Measurements from ENCODE around the gene ZNF530.
A peak's percentile ranks its signal among the peaks of the same experiment; 100 is the strongest.

The ZNF530 gene

DNA sequence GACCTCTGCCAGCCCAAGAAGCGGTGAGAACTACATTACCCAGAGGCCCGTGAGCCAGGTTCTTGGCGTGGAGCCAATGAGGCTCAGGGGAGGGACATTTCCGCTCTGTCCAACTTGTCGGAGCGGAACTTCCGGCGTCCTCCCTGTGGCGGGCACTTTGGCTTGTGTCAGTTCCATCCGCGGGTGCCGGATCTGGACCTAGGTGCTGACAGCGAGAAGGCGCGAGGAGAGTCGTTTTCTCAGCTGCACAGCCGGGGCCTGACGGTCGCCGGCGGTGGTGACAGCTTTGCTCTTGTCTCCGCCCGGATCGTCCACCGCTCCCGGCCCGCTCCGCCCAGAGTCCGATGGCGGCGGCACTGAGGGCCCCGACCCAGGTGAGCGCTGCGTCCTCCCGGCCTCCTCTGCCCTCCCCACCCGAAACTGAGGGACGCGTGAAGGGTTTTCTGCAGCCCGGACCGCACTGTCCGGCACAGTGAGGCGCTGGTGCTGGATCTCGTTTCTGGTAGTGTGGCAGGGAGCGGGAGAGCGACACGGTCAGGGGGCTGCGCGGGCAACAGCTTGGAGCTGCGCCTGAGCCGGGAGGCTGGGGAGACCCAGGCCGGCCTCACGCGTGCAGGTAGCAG lies at the start of gene ZNF530:
Gene ZNF530, plus strand, starts transcription at position 125 of the 623 bp plus-strand sequence. CDS start 4,461 bp downstream, outside the sequence.
- peak; percentile 92 for DNase-seq

DNA sequence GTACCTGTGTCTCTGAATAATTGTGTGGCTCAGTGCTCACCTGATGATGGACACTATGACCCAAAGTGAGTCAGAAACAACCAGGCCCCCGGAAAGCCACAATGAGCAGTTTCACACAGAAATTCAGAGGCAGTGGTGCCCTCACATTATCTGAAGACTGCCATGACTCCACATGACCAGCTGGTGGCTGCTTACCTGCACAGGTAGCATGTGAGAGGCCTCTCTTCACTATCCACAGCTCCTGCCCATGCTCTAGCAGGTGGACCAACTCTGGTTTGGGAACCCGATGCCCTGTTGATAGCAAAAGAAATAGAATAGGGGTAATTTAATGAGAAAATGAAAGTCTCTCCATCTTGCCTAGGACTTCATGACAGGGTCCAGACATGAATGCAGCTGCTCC lies 47.3 kb upstream of the ZNF530 start:
- no peak for DNase-seq

DNA sequence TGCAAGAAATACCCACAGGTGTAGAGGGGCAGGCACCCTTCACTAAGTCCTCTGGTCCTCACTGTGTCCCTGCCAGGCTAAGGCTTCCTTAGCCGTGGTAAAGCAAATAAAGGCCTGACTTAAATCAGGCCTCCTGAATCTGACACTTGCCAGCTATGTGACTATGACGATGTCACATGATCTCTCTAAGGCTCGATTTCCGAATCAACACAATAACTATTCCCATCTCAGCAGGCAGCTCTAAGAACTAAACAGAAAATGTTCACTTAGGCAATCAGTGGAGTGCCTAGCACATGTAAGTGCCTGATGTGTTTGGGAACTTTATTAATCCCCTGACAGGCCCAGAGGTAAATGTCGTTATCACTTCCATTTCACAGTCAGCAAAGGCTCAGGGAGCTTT lies 42.0 kb upstream of the ZNF530 start:
- DNase-seq = no peak

DNA sequence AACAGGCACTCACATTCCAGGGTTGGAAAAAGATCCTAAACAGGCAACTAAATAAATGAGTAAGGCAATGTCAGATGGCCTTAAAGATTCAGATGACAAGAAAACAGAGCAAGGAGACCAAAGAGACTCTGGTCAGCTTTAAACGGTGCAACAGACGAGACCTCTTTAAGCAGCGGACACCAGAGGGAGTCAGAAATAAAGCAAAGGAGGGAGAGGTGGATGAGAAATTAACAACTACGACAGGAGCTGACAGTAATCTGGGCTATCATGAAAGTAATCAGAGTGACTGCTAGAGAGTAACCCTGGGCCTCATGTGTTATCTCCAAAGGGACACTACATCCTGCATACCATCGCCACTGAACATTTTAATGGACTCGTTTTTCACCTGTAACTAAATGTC lies 41.2 kb upstream of the ZNF530 start:
- DNase-seq = no peak

DNA sequence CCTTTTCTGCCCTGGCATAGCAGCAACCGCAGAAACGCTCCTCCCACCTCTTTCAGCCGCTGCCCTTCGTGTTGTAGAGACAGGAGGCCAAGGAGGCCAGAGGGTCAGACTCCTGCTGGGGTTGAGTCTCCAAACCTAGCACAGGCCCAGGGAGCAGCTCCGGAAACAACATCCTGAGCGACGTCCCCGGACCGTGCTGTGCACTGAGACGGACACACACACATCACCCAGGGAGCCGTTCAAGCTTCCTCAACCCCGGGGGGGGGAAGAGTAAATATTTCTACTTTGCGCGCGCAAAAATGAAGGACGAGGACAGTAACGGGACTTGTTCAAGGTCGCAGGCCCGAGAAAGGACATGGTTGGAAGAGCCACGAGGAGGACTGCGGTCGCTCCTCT lies 40.7 kb upstream of the ZNF530 start:
- peak; percentile 37 for DNase-seq

DNA sequence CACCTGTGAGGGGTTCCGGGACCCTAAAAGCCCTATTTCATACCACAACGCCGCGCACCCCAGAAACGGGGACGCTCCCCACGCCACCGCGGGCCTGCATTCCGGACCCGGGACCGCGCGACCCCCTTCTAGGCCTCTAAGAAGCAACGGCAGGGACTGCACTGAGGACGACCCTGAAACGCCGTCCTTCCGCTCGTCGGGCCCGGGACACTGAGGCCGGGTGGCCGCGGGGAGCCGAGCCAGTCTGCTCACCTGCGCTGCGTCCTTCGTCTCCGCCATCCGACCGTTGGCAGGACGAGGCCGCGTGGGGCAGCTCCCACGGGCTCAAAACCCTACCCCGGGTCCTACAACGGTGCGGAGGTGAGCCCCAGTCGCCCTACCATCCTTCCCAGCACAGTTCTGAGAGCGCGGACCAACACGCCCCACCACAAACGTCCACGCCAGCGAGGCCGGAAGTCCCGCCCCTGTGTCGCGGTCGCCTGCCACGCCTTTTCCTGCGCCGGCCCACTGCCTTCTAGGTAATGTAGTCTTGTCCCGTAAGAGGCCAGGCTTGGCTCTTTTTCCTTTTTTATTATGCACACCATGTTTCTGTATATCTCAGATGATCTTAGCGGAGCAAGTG lies 40.2 kb upstream of the ZNF530 start, which contains the start of gene ZNF550:
Gene ZNF550, minus strand, starts transcription at position 460 of the 622 bp plus-strand sequence. Its CDS starts 181 bp downstream, at position 279.
- peak; percentile 85 for DNase-seq

DNA sequence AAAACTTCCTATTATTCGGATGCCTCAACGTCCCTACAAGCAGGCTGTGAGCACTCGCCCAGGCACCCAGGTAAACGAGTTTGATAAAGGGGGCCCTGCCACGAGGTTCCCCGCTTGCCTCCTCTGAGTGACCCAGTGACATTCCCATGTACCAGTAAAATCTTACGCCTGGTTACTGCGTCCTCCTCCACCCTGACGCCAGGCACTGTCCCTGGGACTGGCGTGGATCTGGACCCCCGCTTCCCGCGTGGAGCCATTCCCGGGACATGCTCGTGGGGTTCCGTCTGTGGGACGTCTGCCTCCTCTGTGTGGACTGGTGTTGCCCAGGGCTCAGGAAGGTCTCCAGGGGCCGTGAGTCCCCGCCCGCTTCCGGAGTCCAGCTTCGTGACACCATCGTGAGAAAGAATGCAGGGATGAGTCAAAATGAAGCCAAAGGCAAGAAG lies 39.6 kb upstream of the ZNF530 start:
- no peak for DNase-seq

DNA sequence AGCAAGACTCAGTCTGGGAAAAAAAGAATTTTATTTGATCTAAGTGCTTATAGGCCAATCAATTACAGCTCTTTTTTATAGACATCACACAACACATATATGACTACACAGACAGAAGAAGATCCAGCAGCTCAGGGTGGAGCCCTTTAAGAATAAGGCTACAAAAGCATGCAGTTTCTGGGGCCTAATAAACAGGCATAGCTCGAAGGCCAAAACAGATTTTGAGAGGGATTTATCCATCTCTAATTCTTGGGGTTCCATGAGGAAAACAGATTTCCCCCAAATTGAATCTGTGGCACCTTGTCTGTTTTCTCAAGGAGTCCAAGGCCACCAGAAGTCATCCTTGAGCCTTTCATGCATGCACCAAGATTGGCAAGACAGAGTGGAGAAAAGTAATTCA lies 36.1 kb upstream of the ZNF530 start:
- no peak for DNase-seq

DNA sequence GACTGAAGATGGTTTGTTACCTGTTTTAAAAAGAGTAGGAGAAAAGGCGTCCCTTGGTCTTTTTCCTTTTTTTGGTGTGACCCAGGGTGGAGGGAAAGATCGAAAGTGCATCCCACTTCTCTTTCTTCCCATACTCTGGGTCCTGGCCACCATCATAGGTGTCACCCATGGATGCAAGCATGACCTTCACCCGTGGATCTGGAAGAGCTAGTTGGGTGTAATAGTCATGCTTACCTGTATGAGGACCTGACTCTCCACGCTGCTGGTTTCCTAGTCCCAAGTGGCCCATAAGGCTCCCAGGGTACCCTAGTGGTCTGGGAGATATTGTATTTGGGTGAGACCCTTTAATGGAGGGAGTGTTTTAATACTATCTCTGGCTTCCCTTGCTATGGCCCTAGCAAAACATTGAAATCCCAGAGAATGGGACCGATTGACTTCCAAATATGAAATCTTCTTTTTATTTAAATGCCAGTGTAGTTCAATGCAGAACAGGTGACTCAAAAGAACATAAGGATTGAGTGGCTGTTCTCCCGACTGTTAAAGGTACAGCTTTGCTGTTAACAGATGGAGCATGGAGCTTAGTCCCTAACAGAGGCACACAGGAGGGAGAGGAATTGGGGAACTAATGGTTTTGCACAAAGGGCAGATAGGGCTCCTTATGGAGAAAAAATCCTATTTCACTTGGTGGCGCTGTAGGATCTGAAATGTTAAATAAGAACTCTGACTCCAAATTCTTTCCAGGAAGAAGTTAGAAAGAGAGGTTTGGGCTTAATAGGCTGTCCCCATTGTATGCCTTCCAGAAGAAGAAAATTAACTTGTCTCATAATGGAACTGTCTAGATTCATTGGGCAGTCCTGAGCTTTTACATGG lies 33.1 kb upstream of the ZNF530 start:
- DNase-seq = peak; percentile 2

DNA sequence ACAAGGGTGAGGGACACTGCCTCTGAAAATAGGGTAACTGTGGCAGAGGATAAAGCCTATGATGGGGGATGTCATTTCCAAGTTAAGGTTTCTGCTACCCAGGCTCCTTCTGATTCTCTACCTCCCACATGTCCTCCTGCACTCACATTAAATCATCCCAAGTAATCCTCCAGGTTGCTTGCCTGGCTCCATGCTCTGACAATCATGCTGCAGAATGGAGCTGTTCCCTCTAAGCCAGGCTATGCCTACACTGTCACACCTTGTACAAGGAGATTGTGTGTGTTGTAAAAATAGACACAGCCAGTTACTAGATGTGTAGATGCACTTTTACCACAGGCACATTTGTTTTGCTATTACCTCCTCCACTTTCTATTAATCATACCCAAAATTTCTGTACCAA lies 29.0 kb upstream of the ZNF530 start:
- DNase-seq = no peak

DNA sequence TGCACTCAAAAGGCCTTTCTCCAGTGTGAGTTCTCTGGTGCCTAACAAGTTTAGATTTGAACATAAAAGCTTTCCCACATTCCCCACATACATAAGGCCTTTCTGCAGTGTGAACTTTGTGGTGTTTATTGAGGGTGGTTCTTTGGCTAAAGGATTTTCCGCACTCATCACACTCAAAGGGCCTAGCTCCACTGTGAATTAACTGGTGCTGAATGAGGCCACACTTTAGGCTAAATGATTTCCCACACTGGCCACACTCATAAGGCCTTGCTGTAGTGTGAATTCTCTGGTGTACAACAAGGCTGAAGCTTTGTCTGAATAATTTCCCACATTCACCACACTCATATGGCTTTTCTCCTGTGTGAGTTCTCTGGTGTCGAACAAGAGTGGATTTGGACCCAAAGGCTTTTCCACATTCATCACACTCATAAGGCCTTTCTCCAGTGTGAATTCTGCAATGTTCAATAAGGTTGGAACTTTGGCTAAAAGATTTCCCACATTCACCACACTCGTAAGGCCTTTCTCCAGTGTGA lies 27.2 kb upstream of the ZNF530 start:
- no peak for DNase-seq

DNA sequence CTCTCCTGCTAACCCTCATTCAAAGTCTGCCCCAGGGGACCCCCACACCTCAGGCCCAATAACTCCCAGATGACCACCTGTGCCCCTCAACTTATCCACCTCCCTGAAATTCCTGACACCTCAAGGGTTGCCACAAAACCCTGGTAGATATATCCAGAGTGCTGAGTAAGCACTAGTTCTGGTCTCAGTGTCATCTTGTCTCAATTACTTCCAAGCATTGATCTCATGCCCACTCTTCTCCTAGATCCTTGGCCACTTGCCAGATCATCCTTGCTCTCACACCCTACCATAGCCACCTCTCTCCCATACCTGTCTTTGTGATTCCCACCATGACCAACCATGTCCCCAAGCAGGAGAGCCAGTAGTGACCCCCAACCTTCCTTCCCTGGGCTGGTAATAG lies 23.0 kb upstream of the ZNF530 start:
- no peak for DNase-seq

DNA sequence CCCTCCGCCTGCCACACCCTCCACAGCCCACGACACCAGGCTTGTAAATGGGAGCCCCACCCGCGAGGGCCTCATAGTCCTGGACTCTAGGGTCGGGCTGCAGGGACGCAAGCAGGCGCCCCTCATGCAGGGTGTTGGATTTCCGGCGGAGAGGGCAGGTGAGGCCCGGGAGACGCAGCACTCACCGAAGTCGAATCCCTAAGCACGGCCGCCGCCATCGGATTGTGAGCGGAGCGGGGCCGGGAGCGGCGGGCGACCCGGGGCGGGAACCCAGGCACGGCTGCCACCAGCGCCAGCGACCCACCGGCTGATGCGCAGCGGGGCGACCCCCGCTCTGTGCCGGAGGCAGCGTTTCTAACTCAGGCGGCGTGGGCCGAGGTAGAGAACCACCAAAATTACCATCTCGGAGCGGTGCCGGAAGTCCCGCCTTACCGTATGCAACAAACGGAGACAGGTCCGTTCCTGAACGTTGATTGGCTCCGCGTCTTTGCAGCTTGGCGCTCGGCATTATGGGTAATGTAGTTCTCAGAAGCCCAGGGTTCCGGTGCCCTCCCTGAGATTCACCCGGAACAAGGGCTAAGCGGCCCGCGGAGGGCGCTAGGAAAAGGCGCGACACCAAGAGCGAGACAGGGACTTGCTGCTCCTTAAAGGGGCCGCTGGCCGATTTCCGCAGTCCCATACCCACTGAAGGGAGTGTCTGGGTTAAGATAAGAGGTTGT lies 21.0 kb upstream of the ZNF530 start, which contains the start of gene ZNF416:
Gene ZNF416, minus strand, starts transcription at position 425 of the 719 bp plus-strand sequence. Its CDS starts 207 bp downstream, at position 218.
- DNase-seq = peak; percentile 98

DNA sequence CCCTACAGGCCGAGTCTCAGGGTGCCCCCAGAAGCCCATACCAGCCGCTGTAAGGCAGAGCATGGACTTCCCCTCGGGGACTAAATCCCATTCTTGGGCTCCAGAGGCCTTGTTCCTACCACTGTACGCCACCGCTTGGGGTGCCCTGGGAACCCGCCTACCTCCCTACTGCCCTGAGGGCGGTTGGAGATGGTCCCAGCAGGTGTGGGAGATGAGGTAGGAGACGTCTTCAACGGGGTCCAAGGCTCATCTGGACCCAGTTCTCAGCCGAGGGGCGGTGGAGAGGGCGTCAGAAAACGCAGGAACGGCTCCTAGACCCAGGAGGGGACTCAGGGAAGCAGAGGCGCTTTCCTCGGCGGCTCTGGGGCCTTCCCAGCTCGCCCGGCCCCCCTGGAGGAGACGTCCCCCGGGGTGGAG lies 16.6 kb upstream of the ZNF530 start:
- DNase-seq = no peak

DNA sequence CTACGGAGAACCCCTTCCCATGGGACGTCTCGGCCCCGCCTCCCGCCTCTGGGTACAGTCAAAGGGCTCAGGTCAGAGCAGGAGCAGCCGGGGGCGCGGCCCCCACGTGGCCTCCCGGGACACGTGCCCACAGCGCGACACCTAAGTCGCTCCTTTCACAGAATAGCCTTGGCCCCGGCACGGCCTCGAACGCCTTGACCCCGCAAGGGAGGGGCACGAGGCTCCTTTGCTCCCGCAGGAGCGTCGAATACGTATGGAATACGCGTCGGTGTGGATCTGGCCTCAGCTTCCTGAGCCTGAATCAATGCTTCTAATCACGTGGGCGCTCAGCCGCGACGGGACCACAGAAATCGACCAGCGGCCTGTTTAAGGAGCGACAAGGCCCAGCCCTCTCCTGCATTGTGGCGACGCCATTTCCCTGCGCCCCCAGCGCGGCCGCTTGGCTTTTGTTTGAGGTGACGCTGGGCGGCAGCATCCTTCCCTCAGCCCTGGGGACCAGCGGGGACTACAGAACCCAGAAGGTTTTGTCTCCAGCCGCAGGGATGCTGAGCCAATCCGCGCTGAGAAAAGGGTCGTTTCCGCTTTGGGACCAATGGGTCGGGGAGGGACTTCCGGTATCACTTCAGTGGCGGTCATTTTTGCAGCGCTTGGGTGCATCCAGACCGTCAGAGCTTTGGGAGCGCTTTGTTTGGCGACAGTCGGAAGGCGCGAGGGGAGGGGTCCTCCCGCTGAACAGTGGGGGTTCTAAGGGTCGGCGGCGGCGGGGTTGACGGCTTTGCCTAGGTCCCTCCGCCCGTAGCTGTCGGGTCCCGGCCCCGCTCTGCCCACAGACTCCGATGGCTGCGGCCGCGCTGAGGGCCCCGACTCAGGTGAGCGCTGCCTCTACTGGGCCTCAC lies 15.9 kb upstream of the ZNF530 start, which contains the start of gene ZIK1:
Gene ZIK1, plus strand, starts transcription at position 625 of the 896 bp plus-strand sequence. Its CDS starts 212 bp downstream, at position 837.
- DNase-seq = peak; percentile 98

DNA sequence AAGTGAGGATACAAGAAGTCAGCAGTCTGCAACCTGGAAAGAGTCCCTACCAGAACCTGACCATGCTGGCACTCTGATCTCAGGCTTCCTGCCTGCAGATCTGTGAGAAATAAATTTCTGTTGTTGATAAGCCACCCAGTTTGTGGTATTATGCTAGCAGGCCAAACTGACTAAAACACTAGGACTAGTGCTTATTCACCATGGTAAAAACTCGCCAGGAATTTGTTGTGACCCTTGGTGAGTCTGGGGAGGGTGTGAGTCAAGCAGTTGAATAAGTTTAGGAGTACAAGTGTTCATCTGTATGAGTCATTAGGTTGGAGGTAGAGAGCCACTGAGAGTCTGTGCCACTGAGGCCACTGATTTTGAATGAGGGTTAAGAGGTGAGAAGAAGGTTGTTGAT lies 12.2 kb upstream of the ZNF530 start:
- DNase-seq = no peak

DNA sequence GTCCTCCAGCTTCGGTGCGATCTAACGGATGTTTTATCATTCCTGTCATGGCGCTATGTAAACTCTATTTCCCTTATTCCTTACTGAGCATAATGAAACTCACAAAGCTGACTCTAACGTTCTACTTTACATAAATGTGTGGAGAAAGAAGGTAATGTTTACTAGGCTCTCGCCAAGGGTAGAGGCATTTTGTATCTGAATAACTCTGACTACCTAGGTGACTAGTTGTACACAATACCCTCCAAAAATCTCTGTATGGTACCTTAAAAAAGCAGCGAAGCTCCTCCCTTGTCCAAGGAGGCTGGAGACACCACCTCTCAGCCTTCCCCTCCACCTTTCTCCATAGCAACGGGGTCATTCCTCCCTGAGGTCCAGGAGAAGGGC lies 316 bp upstream of the ZNF530 start:
- no peak for DNase-seq

DNA sequence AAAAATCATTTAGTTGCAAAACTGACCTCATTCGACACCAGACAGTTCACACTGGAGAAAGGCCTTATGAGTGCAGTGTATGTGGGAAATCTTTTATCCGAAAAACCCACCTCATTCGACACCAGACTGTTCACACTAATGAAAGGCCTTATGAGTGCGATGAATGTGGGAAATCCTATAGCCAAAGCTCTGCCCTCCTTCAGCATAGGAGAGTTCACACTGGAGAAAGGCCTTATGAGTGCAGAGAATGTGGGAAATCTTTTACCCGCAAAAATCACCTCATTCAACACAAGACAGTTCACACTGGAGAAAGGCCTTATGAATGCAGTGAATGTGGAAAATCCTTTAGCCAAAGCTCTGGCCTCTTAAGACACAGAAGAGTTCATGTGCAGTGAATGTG lies 7.2 kb downstream of the ZNF530 start:
- DNase-seq = no peak

DNA sequence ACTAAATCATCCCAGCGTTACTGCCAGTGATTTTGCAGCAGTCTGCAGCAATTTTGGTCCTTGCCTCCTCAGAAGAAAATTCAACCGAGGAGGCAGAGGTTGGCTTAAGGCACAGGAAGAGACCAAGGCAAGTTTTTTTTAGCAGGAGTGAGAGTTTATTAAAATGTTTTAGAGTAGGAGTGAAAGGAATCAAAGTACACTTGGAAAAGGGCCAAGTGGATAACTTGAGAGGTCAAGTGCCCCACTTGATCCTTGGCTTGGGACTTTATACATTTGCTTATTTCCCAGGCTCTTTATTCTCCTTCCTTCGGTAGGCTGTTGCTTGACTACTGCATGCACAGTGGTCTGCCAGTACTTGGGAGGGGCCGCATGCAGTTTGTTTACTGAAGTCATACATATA lies 11.4 kb downstream of the ZNF530 start:
- no peak for DNase-seq

DNA sequence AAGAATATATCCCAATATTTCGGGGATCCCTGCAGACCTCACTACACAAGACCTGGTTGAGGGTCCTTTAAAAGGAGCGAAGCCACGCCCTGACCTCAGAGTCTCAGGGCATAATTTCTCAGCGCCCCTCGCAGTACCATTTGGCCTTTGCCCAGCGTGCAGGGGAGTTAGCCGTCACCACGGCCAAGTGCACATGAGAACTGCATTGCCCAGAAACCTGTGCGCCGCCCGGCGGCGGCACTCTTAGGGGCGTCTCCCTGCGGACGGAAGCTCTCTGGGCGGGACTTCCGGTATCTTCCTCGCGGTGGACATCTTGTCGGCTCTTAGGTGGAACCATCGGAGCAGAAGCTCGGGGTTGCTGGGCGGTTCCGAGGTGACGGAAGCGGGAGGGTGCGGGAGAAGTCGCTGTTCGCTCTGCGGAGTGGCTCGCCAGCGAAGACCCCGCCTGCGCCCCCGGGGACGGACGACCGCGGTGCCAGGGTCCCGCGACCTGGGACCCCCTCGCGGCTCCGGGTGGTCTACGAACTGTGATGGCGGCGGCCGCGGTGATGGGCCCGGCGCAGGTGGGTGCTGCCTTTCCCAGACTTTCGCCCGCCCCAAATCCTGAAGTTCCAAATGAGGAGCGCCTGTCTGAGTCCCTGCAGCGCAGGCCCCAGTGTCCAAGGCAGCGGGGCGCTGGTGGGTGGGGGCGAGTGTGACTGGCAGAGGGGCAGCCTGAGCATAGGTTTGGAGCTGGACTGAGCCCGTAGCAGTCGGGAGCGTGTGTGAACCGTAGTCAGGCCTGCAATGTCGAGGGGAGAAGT lies 14.5 kb downstream of the ZNF530 start, which contains the start of gene ZNF134:
Gene ZNF134, plus strand, starts transcription at position 302 of the 803 bp plus-strand sequence. CDS start 5,227 bp downstream, outside the sequence.
- peak; percentile 95 for DNase-seq
